Psoas muscle (tissue), 8 donors: ENCODE data around the gene DNAJC17. TPM values are rescaled to one million over a fixed set of nuclear protein-coding genes. Genes with fewer than 3 reads are reported as not detected.

ENCODE experiments used
- ATAC-seq, 4 donors: fragments of 200-7000 bp; cut with Tn5 transposase; one replicate each; pipeline ENCODE4 v1.9.1; 2020; ENCODE audit warnings: moderate library complexity in 3 of 4, mild to moderate bottlenecking in 2 of 4
- DNase-seq, 2 donors: peaks; one replicate each; pipeline ENCODE4 v3.0.0-alpha.2; 2020
- H3K27ac ChIP-seq: fragments of 200-600 bp; one replicate; pipeline ENCODE4 v1.8.0; 2022
- H3K27me3 ChIP-seq, 3 donors: fragments of 200-600 bp in 1 of 3; one replicate each; pipeline versions ENCODE4 v1.6.1 to v1.8.0; 2013 to 2022; ENCODE audit warnings: low read length in 2 of 3, mild to moderate bottlenecking in 2 of 3, moderate library complexity in 1 of 3; ENCODE audit not compliant: insufficient read depth in 3 of 3
- H3K36me3 ChIP-seq, 2 donors: fragments of 200-600 bp in 1 of 2; one replicate each; pipeline versions ENCODE4 v1.6.1 to v1.8.0; 2013 to 2022; ENCODE audit warnings: low read depth in 1 of 2, mild to moderate bottlenecking in 1 of 2, moderate library complexity in 1 of 2; ENCODE audit not compliant: insufficient read depth in 1 of 2
- H3K4me1 ChIP-seq: fragments of 200-600 bp; one replicate; pipeline ENCODE4 v1.8.0; 2022
- H3K4me3 ChIP-seq: fragments of 200-600 bp; one replicate; pipeline ENCODE4 v1.8.0; 2022; ENCODE audit warnings: mild to moderate bottlenecking
- H3K9me3 ChIP-seq: fragments of 200-600 bp; one replicate; pipeline ENCODE4 v1.8.0; 2022
- WGBS, 3 donors: extraction: QIAGEN DNeasy Blood & Tissue Kit; methylation state at CpG; one replicate each; pipeline versions ENCODE4 v1.1.6 to v1.1.7; 2013; 5-methylcytosine and 5-hydroxymethylcytosine counted together
- intact Hi-C, 2 donors: fragments of 100-400 bp; cut with DNase I; formaldehyde crosslinking; loops; one replicate each; pipeline versions ENCODE4 v1.11.0 to v1.14.2; 2022
- polyA plus RNA-seq, 3 donors: library from polyadenylated mRNA; stranded (reverse); fragments of 200-250 nt; gene quantifications; one replicate each; pipeline ENCODE4 v1.2.3, GENCODE V29; 2013
- total RNA-seq, 4 donors: library from RNA; stranded (reverse); fragmentation: NEBNext Ultra II Directional in 2 of 4; extraction: Animal tissue kit (Norgen Biotek cat#: 25700) in 2 of 4; gene quantifications; one replicate each; pipeline versions ENCODE4 v1.2.1 to v1.2.4, GENCODE V29; 2021 to 2023
- TF ChIP-seq, protein P1 (sequence below): fragments of 200-600 bp; IDR thresholded peaks from one replicate; pipeline ENCODE4 v1.8.0; 2022; ENCODE audit warnings: antibody characterized with exemption
- donor health status: healthy with polysubstance abuse.
- donor health status: DM: no; HTN: no; CAD: no; lungs with moderate emphysema.
- donor health status: Bipolar disorder and iron deficiency.
- donor health status: healthy.
- donor health status: DM: yes; HTN: yes; CAD: no.
- donor health status: DM: no; HTN: no; CAD: no.
- donor health status: DM: no; HTN: no; CAD: no.
- donor health status: DM: yes; HTN: yes; CAD: no.

Gene DNAJC17
- total and polyA plus RNA-seq, 7 donors: 8.9 to 32.4 (median 16.6) TPM

DNA sequence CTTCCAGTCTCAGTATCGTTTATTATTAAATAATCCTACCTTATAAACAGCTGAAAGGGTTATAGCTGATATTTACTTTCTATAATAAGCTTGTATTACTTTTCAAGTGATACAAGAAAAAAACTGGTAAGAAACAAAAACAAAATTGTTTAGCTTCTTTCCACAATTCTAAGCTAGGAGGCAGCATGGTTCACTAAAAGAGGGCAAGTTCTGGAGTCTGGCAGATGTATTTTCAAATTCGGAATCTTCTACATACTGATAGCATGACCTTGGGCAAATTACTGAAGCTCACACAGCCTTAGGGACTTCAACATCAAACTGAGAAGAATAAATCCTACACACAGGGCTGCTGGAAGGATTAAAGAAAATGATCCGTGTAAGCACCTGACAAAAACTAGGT, 22.1 kb downstream of the DNAJC17 start:
- Histone ChIP-seq H3K36me3 (no peaks in the 10 kb centered on the region), H3K4me3 (no peak overlapping the region), H3K9me3 (no peaks in the 10 kb centered on the region), H3K27ac (no peak overlapping the region), H3K27me3 (no peaks in the 10 kb centered on the region), H3K4me1 (peaks cover 14% of the 10 kb centered on the region)
- no peak for ATAC-seq
- TF ChIP-seq, protein P1, sequence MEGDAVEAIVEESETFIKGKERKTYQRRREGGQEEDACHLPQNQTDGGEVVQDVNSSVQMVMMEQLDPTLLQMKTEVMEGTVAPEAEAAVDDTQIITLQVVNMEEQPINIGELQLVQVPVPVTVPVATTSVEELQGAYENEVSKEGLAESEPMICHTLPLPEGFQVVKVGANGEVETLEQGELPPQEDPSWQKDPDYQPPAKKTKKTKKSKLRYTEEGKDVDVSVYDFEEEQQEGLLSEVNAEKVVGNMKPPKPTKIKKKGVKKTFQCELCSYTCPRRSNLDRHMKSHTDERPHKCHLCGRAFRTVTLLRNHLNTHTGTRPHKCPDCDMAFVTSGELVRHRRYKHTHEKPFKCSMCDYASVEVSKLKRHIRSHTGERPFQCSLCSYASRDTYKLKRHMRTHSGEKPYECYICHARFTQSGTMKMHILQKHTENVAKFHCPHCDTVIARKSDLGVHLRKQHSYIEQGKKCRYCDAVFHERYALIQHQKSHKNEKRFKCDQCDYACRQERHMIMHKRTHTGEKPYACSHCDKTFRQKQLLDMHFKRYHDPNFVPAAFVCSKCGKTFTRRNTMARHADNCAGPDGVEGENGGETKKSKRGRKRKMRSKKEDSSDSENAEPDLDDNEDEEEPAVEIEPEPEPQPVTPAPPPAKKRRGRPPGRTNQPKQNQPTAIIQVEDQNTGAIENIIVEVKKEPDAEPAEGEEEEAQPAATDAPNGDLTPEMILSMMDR: no peak
- 65 to 78% (median 75%) methylated on average over 3 of the region's 3 CpGs for WGBS, 3 donors
- DNase-seq: no peak
- intact Hi-C loops: loop anchor here (10.0 kb wide), 2 partner anchors 60 to 200 kb away; partner anchors contain the start of gene SPINT1 (in 2 of the 2)

DNA sequence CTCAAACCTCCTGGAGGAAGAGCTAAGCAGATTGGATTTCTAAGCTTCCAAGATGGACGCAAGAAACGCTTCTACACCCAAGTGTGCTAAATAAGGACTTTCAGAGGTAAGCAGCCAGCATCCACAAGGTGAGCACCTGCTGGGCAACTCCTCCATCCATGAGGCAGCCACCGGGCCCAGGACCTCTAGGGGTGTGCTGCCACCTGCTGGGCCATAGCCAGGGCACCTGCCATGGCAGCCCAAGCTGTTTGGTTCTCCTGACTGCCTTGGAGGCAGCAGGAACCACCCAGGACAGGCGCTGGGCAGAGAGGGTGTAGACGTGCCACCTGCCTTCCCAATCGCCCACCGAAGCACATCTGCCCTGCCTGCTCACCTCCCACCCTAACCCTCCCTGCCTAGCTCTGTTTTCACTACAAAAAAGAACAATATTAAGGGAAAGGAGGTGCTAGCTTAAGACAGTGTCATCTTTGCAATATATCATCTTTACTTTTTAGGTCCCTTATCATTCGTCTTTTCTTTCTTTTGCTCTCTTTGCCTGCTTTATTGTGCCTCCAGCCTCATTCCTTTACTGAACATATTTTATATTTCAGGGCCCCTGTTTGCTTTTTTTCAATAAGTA, 24.6 kb downstream of the DNAJC17 start:
- Histone ChIP-seq H3K27ac (no peak overlapping the region), H3K9me3 (no peaks in the 10 kb centered on the region), H3K4me1 (peaks cover 10% of the 10 kb centered on the region), H3K4me3 (no peak overlapping the region), H3K36me3 (peaks cover 6 to 23% of the 10 kb centered on the region in 2 donors), H3K27me3 (no peaks in the 10 kb centered on the region)
- intact Hi-C loops: loop anchor here (10.0 kb wide), 2 partner anchors 62 to 198 kb away; partner anchors contain the start of gene SPINT1 (in 2 of the 2)
- 64 to 69% (median 66%) methylated on average over 8 of the region's 8 CpGs for WGBS, 3 donors
- ATAC-seq: peak; percentile 66 to 79 (median 73)
- DNase-seq: peak in 1 of 2 donors; percentile 70
- TF ChIP-seq, protein P1: peak; percentile 56

- intact Hi-C loops: loop anchor here in 1 of 2 donors (2.0 kb wide), 1 partner anchor 104 kb away; no protein-coding TSS in a partner anchor
- DNase-seq: peak; percentile 52 to 73
- peak; percentile 89 to 97 (median 94) for ATAC-seq
- TF ChIP-seq, protein P1: no peak
- WGBS, 3 donors: 48 to 69% (median 52%) methylated on average over 10 to 11 of the region's 11 CpGs
- H3K4me1 ChIP-seq: peaks cover 8% of the 10 kb centered on the region
- no peaks in the 10 kb centered on the region for H3K27me3 ChIP-seq
- H3K9me3 ChIP-seq: no peaks in the 10 kb centered on the region
- H3K36me3 ChIP-seq: peaks cover 15 to 81% of the 10 kb centered on the region in 2 donors
- peak overlapping the region; percentile 33 for H3K27ac ChIP-seq
- no peak overlapping the region for H3K4me3 ChIP-seq
Observed at GRCh38 chr15:40776537-40777141, 30.6 kb downstream of the DNAJC17 start.

GRCh38 chr15:40775740-40776536, 31.3 kb downstream of the DNAJC17 start:
- intact Hi-C loops: loop anchor here in 1 of 2 donors (2.0 kb wide), 1 partner anchor 103 kb away; no protein-coding TSS in a partner anchor
- peak overlapping the region; percentile 33 for H3K27ac ChIP-seq
- peaks cover 8% of the 10 kb centered on the region for H3K4me1 ChIP-seq
- ATAC-seq (no peak), DNase-seq (peak in 1 of 2 donors; percentile 31)
- H3K36me3 ChIP-seq: peaks cover 15 to 86% of the 10 kb centered on the region in 2 donors
- 93 to 97% (median 96%) methylated on average over 14 of the region's 14 CpGs for WGBS, 3 donors
- H3K9me3 ChIP-seq: no peaks in the 10 kb centered on the region
- H3K4me3 ChIP-seq: no peak overlapping the region
- no peaks in the 10 kb centered on the region for H3K27me3 ChIP-seq
- TF ChIP-seq, protein P1: no peak
